Neural cell (in vitro differentiated cells): ENCODE results near the gene AKR7A2.

ENCODE experiments used
- EZH2 ChIP-seq: fragments of 200-600, 300-800 bp; shearing (Covaris generic), sonication (generic); IDR thresholded peaks from 2 replicates; pipeline ENCODE4 v1.6.1; 2014; ENCODE audit warnings: antibody characterized with exemption, low read length, borderline replicate concordance, mild to moderate bottlenecking; ENCODE audit not compliant: insufficient read depth, poor library complexity, severe bottlenecking
- MXI1 ChIP-seq: fragments of 450-650 bp; conservative IDR thresholded peaks from 2 replicates; pipeline ENCODE4 v1.6.1; 2014; ENCODE audit warnings: antibody characterized with exemption, mild to moderate bottlenecking; ENCODE audit not compliant: poor library complexity, severe bottlenecking
- POLR2AphosphoS5 ChIP-seq: IDR thresholded peaks from 2 replicates; pipeline ENCODE4 v1.6.1; 2012
- SMC3 ChIP-seq: fragments of 450-650 bp; conservative IDR thresholded peaks from 2 replicates; pipeline ENCODE4 v1.6.1; 2014; ENCODE audit warnings: antibody characterized with exemption, mild to moderate bottlenecking, moderate library complexity; ENCODE audit not compliant: poor library complexity
- TAF1 ChIP-seq: IDR thresholded peaks from 2 replicates; pipeline ENCODE4 v1.6.1; 2012; ENCODE audit warnings: low read depth
- TF ChIP-seq, protein P1 (sequence below): fragments of 450-650 bp; IDR thresholded peaks from 2 replicates; pipeline ENCODE4 v1.5.1; 2014; ENCODE audit warnings: antibody characterized with exemption, mild to moderate bottlenecking, moderate library complexity; ENCODE audit not compliant: poor library complexity, severe bottlenecking
- TF ChIP-seq, protein P2 (sequence below): IDR thresholded peaks from 2 replicates; pipeline ENCODE4 v1.6.1; 2012; ENCODE audit warnings: borderline replicate concordance

DNA sequence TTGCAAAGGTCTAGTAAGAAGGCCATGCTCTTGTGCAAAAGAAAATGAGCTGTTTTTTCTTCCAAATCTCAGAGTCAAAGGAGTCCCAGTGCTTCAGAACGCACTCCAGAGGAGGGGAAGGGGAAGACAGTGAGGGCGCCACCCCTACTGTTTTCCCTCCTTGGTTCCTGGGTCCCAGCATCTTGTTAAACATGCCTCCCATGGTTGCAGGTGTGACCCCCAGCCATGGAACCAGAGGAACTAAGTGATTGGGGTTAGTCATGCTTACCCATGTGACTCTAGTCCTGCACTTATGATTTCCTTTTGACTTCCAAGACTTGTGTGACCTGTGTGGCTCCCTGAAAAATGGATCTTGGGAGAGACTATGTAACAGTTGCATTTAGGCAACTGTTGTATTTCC lies 17.3 kb downstream of the AKR7A2 start:
- TF ChIP-seq, protein P1, sequence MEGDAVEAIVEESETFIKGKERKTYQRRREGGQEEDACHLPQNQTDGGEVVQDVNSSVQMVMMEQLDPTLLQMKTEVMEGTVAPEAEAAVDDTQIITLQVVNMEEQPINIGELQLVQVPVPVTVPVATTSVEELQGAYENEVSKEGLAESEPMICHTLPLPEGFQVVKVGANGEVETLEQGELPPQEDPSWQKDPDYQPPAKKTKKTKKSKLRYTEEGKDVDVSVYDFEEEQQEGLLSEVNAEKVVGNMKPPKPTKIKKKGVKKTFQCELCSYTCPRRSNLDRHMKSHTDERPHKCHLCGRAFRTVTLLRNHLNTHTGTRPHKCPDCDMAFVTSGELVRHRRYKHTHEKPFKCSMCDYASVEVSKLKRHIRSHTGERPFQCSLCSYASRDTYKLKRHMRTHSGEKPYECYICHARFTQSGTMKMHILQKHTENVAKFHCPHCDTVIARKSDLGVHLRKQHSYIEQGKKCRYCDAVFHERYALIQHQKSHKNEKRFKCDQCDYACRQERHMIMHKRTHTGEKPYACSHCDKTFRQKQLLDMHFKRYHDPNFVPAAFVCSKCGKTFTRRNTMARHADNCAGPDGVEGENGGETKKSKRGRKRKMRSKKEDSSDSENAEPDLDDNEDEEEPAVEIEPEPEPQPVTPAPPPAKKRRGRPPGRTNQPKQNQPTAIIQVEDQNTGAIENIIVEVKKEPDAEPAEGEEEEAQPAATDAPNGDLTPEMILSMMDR: no peak
- no peak for TF ChIP-seq MXI1
- TF ChIP-seq TAF1: no peak
- no peak for TF ChIP-seq EZH2
- TF ChIP-seq, protein P2, sequence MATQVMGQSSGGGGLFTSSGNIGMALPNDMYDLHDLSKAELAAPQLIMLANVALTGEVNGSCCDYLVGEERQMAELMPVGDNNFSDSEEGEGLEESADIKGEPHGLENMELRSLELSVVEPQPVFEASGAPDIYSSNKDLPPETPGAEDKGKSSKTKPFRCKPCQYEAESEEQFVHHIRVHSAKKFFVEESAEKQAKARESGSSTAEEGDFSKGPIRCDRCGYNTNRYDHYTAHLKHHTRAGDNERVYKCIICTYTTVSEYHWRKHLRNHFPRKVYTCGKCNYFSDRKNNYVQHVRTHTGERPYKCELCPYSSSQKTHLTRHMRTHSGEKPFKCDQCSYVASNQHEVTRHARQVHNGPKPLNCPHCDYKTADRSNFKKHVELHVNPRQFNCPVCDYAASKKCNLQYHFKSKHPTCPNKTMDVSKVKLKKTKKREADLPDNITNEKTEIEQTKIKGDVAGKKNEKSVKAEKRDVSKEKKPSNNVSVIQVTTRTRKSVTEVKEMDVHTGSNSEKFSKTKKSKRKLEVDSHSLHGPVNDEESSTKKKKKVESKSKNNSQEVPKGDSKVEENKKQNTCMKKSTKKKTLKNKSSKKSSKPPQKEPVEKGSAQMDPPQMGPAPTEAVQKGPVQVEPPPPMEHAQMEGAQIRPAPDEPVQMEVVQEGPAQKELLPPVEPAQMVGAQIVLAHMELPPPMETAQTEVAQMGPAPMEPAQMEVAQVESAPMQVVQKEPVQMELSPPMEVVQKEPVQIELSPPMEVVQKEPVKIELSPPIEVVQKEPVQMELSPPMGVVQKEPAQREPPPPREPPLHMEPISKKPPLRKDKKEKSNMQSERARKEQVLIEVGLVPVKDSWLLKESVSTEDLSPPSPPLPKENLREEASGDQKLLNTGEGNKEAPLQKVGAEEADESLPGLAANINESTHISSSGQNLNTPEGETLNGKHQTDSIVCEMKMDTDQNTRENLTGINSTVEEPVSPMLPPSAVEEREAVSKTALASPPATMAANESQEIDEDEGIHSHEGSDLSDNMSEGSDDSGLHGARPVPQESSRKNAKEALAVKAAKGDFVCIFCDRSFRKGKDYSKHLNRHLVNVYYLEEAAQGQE: no peak
- no peak for TF ChIP-seq POLR2AphosphoS5
- TF ChIP-seq SMC3: no peak
